GM18909 (cell line): ENCODE results near the gene ALG11.
"Not testable (repeated sequence)": the region's sequence is repeated elsewhere in the genome, so short reads cannot be mapped to it uniquely, and the experiment has no call there.

Experiments used
- ATAC-seq: cut with Tn5 transposase; IDR thresholded peaks from one replicate; pipeline ENCODE4 v1.9.1; 2021; ENCODE audit warnings: mild to moderate bottlenecking; ENCODE audit not compliant: unreplicated experiment, poor library complexity

Gene ALG11

DNA sequence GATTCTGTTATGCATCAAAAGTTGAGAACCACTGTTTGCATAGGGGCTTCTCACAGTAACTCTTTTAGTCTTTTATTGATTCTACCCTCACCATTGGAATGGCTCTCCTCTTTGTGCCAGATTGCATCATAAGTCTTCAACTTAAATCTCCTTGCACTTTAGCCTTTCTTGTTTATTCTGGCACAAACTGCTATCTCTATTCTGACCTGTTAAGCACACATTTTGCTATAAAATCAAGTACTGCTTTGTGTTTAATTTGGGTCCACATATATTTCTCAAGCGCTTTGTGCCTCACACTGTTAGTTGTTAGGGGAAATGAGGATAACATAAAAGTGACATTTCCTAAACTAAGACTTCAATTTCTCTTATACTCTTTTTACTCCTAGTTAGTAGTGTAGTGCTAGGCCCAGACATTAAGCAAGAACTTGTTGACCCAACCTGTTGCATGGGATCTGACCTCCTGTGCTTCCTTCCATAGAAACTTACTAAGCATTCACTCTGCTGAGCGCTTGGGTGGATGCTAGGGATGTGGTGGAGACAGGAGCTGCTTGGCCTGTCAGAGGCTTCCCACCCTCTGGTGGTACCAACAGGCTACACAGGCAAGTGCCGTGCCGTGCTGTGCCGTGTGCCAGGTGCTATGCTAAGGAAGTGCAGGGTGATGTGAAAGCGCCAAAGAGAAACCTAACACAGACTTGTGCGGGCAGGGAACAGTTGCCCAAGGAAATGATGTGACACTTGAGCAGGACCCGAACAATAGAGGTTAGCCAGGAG lies 13.5 kb downstream of the ALG11 start:
- ATAC-seq: no peak

DNA sequence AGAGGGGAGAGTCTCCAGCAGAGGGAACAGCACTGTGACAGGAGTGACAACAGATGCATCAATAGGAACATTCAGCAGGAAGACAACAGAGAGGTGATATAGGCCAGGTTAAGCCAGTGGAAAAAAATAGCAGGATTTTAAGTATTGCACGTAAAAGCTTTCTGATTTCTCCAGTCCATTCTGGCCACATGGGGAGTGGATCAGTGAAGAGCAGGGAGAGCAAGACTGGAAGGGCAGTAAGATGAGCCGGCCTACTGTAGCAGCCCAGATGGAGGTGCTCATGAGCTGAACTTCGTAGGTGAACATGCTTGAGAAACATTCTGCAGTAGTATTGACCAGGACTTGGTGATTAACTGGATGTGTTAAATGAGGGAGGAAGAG lies 14.0 kb downstream of the ALG11 start:
- ATAC-seq: no peak

GRCh38 chr13:52027832-52028231 lies 15.6 kb downstream of the ALG11 start:
- no peak for ATAC-seq

DNA sequence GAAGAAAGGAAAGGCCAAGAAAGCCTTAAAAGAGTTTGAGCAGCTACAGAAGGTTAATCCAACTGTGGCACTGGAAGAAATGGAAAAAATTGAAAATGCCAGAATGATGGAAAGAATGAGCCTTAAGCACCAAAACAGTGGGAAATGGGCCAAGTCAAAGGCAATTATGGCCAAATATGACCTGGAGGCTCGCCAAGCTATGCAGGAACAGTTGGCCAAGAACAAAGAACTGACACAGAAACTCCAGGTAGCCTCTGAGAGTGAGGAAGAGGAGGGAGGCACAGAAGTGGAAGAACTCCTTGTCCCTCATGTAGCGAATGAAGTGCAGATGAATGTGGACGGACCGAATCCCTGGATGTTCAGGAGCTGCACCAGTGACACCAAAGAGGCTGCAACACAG lies 17.4 kb downstream of the ALG11 start:
- no peak for ATAC-seq

GRCh38 chr13:52030401-52030800 lies 18.2 kb downstream of the ALG11 start:
- not testable (repeated sequence) for ATAC-seq

DNA sequence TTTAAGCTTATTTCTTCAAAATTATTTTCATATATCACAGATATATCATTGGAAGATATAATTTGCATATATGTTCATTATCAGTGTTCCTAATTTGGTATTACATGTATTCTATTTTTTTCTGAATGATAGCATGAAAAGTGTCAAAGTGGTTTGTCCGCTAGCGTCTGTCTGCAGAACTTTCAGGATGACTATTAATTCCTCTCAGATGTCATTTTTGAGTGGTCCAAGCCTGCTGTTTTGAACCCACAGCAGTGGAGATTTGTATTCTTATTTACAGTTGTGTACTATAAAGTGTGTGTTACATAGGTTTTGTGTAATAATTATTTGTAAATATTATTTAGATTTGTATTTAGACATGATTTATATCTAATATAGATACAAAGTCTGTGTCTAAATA lies 20.8 kb downstream of the ALG11 start:
- no peak for ATAC-seq

- no peak for ATAC-seq
Measured at GRCh38 chr13:52034616-52035226, 22.5 kb downstream of the ALG11 start.

DNA sequence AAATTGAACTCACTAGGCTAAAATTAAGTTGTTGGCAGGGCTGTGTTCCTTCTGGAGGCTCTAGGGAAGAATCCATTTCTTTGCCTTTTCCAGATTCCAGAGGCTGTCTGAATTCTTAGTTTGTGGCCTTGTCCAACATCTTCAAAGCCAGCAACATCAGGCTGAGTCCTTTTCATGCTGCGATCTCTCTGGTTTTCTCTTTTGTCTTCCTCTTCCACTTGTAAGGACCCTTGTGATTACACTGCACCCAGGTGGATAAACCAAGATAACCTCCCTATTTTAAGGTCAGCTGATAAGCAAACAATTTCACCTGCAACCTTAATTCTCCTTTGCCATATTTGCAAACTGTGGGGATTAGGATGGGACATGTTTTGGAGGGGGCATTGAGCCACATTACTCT lies 23.8 kb downstream of the ALG11 start:
- no peak for ATAC-seq

DNA sequence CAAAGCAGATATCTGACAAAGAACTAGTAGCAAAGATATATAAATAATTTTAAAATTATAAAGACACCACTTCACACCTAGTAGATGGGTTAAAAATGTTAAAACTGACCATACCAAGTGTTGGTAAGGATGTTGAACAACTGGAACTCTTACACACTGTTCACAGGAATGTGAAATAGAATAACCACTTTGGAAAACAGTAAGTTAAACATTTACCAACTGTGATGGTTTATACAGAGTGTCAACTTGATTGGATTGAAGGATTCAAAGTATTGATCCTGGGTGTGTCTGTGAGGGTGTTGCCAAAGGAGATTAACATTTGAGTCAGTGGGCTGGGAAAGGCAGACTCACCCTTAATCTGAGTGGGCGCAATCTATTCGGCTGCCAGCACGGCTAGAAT lies 31.5 kb downstream of the ALG11 start:
- no peak for ATAC-seq

DNA sequence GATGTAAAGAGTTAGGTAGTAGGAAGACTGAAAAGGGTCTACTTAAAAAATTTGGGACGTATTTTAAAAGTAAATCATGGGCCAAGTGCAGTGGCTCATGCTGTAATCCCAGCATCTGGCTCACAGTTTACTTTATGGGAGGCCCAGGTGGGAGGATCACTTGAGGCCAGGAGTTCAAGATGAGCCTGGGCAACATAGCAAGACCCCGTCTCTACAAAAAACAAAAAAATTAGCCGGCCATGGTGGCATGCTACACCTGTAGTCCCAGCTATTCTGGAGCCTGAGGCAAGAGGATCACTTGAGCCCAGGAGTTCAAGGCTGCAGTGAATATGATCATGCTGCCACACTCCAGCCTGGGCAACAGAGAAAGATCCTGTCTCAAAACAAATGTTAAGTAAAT lies 35.3 kb downstream of the ALG11 start:
- no peak for ATAC-seq

DNA sequence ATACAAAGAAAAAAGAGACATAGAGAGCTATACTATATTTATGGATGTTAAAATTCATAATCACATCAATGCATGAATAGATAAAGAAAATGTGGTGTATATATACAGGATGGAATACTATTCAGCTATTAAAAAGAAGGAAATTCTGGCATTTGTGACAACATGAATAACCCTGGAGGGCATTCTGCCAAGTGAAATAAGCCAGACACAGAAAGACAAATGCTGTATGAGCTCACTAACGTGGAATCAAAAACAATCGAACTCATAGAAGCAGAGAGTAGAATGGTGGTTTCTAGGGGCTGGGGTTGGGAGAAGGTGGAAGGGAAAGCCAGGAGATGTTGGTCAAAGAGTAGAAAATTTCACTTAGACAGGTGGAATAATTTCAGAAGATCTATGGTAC lies 36.3 kb downstream of the ALG11 start:
- no peak for ATAC-seq

GRCh38 chr13:52051400-52051799 lies 39.2 kb downstream of the ALG11 start:
- ATAC-seq: no peak

- ATAC-seq: no peak
Measured at GRCh38 chr13:52053460-52053859, 41.3 kb downstream of the ALG11 start.

DNA sequence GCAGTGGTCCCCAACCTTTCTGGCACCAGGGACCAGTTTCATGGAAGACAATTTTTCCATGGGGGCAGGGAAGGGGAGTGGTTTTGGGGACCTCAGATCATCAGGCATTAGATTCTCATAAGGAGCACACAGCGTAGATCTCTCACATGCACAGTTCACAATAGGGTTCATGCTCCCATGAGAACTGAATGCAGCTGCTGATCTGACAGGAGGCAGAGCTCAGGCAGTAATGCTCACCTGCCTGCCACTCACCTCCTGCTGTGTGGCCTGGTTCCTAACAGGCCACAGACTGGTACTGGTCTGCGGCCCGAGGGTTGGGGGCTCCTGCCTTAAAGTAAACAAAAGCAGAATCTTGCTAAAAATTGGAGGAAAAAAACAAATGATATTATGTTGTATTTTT lies 48.9 kb downstream of the ALG11 start:
- not testable (repeated sequence) for ATAC-seq

- no peak for ATAC-seq
Measured at GRCh38 chr13:52061587-52061986, 49.4 kb downstream of the ALG11 start.

DNA sequence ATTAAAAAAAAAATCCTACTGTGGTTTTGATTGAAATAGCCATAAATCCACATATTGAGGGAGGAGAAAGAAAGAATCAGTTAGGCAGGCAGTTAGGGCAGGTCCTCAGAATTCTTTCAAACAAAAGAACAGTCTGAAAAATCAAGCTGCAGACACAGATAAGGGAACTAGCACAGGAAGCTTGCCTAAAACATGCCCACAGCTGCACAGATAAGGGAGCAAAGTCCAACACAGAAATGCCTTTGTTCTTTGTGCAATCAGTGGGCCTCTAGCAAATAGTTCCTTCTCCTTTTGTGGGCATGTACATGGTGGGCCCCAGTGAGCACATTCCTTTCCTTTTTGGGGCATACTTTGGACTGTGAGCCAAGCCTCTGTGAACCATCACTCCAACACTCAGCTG lies 55.0 kb downstream of the ALG11 start:
- ATAC-seq: no peak

GRCh38 chr13:52070929-52071523 lies 58.8 kb downstream of the ALG11 start:
- no peak for ATAC-seq
